GM13976 (cell line): ENCODE data around the gene DNAJC5.
"Not testable (repeated sequence)": the region's sequence is repeated elsewhere in the genome, so short reads cannot be mapped to it uniquely, and the experiment has no call there.

Experiments
- DNase-seq: peaks from one replicate; pipeline ENCODE4 v3.0.0; 2012; ENCODE audit warnings: low spot score
- in situ Hi-C: fragments of 300-500 bp; cut with MboI; formaldehyde crosslinking; loops from one replicate; pipeline ENCODE4 v1.12.0; 2022; ENCODE audit warnings: low sequenced_read_pairs, mixed read lengths, inconsistent platforms; ENCODE audit not compliant: unreplicated experiment
- TF ChIP-seq, protein P1 (sequence below): IDR thresholded peaks from 2 replicates; pipeline ENCODE4 v1.5.1; 2012; ENCODE audit warnings: borderline replicate concordance, mild to moderate bottlenecking; ENCODE audit not compliant: insufficient read depth; ENCODE audit errors: extremely low read depth, missing control alignments, control extremely low read depth

DNAJC5 gene

DNA sequence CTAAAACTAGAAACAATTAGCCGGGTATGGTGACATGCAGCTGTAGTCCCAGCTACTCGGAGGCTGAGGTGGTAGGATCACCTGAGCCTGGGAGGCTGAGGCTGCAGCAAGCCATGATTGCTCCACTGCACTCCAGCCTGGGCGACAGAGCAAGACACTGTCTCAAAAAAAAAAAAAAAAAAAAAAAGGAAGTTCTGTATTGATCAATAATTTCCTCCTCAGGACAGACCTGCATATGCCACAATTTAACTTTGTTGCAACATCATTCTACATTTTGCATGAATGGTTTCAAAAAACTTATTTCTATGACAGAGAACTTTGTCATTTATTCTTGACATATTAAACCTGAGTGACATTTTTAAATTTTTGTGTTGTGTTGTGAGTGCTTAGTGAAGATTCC lies 5.5 kb downstream of the DNAJC5 start:
- no peak for DNase-seq
- TF ChIP-seq, protein P1, sequence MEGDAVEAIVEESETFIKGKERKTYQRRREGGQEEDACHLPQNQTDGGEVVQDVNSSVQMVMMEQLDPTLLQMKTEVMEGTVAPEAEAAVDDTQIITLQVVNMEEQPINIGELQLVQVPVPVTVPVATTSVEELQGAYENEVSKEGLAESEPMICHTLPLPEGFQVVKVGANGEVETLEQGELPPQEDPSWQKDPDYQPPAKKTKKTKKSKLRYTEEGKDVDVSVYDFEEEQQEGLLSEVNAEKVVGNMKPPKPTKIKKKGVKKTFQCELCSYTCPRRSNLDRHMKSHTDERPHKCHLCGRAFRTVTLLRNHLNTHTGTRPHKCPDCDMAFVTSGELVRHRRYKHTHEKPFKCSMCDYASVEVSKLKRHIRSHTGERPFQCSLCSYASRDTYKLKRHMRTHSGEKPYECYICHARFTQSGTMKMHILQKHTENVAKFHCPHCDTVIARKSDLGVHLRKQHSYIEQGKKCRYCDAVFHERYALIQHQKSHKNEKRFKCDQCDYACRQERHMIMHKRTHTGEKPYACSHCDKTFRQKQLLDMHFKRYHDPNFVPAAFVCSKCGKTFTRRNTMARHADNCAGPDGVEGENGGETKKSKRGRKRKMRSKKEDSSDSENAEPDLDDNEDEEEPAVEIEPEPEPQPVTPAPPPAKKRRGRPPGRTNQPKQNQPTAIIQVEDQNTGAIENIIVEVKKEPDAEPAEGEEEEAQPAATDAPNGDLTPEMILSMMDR, result no peak
- in situ Hi-C loops, result no loop called here

GRCh38 chr20:63903796-63904561 lies 9.1 kb downstream of the DNAJC5 start:
- in situ Hi-C loops, result no loop called here
- no peak for DNase-seq

DNA sequence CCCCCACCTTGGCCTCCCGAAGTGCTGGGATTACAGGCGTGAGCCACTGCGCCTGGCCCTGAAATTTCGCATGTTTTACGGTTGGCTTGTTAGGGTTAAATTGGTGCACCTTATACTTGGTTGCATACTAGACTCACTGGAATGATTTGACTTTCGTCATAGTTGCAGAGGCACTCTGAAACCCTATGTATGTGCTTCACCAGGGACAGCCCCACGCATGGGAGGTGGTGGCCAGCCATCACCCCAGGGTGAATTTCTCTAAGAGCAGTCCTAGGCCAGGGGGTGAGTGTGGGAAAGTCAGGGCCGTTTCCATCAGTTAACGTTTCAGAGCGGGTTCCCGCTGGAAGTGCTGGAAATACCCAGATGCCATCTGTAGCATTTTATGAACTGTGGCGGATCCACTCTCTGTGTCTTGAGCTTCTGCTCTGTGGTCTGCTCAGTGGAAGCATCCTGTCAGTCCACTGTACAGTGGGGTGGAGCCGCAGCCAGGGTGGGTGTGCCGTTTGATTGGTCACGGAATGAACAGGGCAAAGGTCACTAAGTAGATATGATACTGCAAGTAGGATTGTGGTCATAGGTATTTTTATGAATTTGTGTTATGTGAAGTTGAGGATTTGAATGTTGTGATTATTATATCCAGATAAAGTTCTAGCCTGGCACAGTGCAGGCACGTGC lies 13.2 kb downstream of the DNAJC5 start:
- in situ Hi-C loops, result no loop called here
- peak; percentile 48 for DNase-seq
- TF ChIP-seq, protein P1, result no peak

More at GRCh38 chr20:63903796-63904561, 9.1 kb downstream of the DNAJC5 start:
- TF ChIP-seq, protein P1, result no peak

DNA sequence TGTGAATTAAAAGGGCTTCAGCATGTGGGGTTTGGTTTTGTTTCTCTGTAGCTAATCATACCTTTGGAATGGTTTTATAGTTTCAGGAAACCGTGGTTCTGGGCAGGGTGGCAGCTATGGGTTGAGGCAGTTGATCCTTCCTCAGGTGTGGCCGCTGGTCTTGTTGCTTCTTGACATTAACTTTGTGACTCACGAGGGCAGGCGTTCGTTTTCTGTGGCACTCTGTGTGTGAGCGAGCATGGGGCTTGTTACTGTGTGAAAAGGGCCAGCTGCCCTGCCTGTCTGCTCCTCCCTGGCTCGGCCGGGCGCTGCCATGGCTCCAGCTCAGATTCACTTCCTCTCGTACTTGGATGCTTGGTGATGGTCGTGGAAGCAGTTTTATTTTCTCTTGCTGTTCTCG lies 16.2 kb downstream of the DNAJC5 start:
- in situ Hi-C loops, result no loop called here
- no peak for DNase-seq
- TF ChIP-seq, protein P1, result no peak

DNA sequence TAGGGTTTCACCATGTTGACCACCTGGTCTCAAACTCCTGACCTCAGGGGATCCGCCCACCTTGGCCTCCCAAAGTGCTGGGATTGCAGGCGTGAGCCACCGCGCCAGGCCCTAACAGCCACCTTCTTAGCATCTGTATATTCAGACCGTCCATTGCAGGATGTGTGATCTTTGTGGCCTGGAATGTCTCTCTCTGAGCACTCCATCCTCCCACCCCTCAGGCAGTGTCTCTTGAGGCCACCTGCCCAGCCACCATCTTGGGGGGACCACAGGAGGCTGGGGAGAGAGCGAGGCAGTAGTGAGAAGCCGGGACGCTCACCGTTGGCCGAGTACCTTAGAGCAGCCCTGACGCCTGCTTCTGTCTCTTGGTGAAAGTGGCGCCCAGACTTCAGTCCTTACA lies 18.8 kb downstream of the DNAJC5 start:
- no peak for DNase-seq
- in situ Hi-C loops, result no loop called here
- TF ChIP-seq, protein P1, result no peak

DNA sequence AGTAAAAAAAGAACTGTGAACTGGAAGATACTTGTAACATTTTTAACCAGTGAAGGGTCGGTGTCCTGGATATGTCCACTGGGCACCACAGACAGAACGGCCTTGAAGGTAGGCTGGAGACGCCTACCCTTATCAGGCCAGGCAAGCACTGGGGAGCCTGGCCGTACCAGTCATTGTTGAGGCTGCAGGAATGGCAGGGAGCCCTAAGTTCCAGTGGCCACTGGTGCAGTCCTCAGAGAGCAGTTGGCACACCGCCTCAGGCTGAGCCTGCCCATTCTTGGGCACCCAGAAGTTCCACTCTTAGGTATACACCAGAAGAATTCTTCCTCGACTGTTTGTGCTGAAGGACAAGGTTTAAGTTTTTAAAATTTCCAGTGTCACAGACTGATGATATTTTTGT lies 20.5 kb downstream of the DNAJC5 start:
- in situ Hi-C loops, result no loop called here
- no peak for DNase-seq
- TF ChIP-seq, protein P1, result no peak

DNA sequence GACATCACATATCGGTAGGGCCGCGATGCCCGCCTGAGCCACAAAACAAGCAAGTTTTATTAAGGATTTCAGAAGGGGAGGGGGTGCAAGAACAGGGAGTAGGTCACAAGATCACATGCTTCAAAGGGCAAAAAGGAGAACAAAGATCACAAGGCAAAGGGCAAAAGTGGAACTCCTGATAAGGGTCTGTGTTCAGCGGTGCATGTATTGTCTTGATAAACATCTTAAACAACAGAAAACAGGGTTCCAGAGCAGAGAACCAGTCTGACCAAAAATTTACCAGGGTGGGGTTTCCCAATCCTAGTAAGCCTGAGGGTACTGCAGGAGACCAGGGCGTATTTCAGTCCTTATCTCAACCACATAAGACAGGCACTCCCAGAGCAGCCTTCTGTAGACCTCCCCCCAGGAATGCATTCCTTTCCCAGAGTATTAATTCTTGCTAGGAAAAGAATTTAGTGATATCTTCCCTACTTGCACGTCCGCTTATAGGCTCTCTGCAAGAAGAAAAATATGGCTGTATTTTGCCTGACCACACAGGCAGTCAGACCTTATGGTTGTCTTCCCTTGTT lies 21.5 kb downstream of the DNAJC5 start:
- DNase-seq, in situ Hi-C loops: not testable (repeated sequence)
